Liver (tissue), 9 donors: ENCODE measurements around the gene ITGA8. TPM values are rescaled to one million over a fixed set of nuclear protein-coding genes. Genes with fewer than 3 reads are reported as not detected.

Source experiments
- DNase-seq: peaks from one replicate; pipeline ENCODE4 v3.0.0-alpha.2; 2017; ENCODE audit warnings: low spot score
- H3K27ac ChIP-seq, 2 donors: one replicate each; pipeline ENCODE4 v1.7.0; 2013; ENCODE audit warnings: inconsistent platforms in 2 of 2, low read length in 2 of 2, control low read depth in 1 of 2, low read depth in 1 of 2, mild to moderate bottlenecking in 1 of 2
- H3K27me3 ChIP-seq, 4 donors: one replicate each; pipeline versions ENCODE4 v1.6.1 to v1.7.0; 2013; ENCODE audit warnings: low read length in 3 of 4, inconsistent platforms in 1 of 4, mild to moderate bottlenecking in 1 of 4, moderate library complexity in 1 of 4; ENCODE audit not compliant: control insufficient read depth in 4 of 4, insufficient read depth in 4 of 4
- H3K36me3 ChIP-seq, 4 donors: one replicate each; pipeline versions ENCODE4 v1.6.1 to v1.7.0; 2013; ENCODE audit warnings: low read length in 3 of 4, mild to moderate bottlenecking in 3 of 4, low read depth in 1 of 4, moderate library complexity in 1 of 4; ENCODE audit not compliant: control insufficient read depth in 4 of 4, insufficient read depth in 3 of 4
- H3K4me1 ChIP-seq, 4 donors: one replicate each; pipeline versions ENCODE4 v1.6.1 to v1.7.0; 2013; ENCODE audit warnings: low read length in 3 of 4, mild to moderate bottlenecking in 3 of 4, moderate library complexity in 1 of 4; ENCODE audit not compliant: control insufficient read depth in 4 of 4, insufficient read depth in 4 of 4
- H3K4me3 ChIP-seq, 3 donors: one replicate each; pipeline versions ENCODE4 v1.6.1 to v1.7.0; 2013; ENCODE audit warnings: low read length in 3 of 3, control low read depth in 1 of 3, low read depth in 1 of 3, mild to moderate bottlenecking in 1 of 3
- H3K9ac ChIP-seq, 2 donors: one replicate each; pipeline ENCODE4 v1.7.0; 2013; ENCODE audit warnings: low read length in 2 of 2, mild to moderate bottlenecking in 2 of 2, moderate library complexity in 2 of 2, control low read depth in 1 of 2, low read depth in 1 of 2
- H3K9me3 ChIP-seq, 4 donors: one replicate each; pipeline versions ENCODE4 v1.6.1 to v1.7.0; 2013; ENCODE audit warnings: low read length in 3 of 4; ENCODE audit not compliant: control insufficient read depth in 4 of 4
- EGR1 ChIP-seq, 2 donors: IDR thresholded peaks; 2 replicates each; pipeline ENCODE4 v1.6.1; 2016 to 2018; ENCODE audit warnings: antibody characterized with exemption in 2 of 2, low read depth in 2 of 2
- FOXA1 ChIP-seq: IDR thresholded peaks from 2 replicates; pipeline ENCODE4 v1.6.1; 2016; ENCODE audit warnings: antibody characterized with exemption
- FOXA2 ChIP-seq: IDR thresholded peaks from 2 replicates; pipeline ENCODE4 v1.6.1; 2016; ENCODE audit warnings: antibody characterized with exemption
- GABPA ChIP-seq, 2 donors: IDR thresholded peaks in 1 of 2; conservative IDR thresholded peaks in 1 of 2; 2 replicates each; pipeline ENCODE4 v1.6.1; 2016; ENCODE audit warnings: antibody characterized with exemption in 2 of 2, mild to moderate bottlenecking in 1 of 2, moderate library complexity in 1 of 2
- HNF4A ChIP-seq, 2 donors: conservative IDR thresholded peaks; 2 replicates each; pipeline ENCODE4 v1.6.1; 2016; ENCODE audit warnings: antibody characterized with exemption in 2 of 2, mild to moderate bottlenecking in 2 of 2
- JUND ChIP-seq, 2 donors: IDR thresholded peaks; 2 replicates each; pipeline ENCODE4 v1.6.1; 2016; ENCODE audit warnings: antibody characterized with exemption in 2 of 2
- NR2F2 ChIP-seq: IDR thresholded peaks from 2 replicates; pipeline ENCODE4 v1.6.1; 2016; ENCODE audit warnings: antibody characterized with exemption
- RAD21 ChIP-seq, 2 donors: IDR thresholded peaks; 2 replicates each; pipeline ENCODE4 v1.6.1; 2016; ENCODE audit warnings: antibody characterized with exemption in 2 of 2, mild to moderate bottlenecking in 2 of 2
- RXRA ChIP-seq, 2 donors: IDR thresholded peaks; 2 replicates each; pipeline ENCODE4 v1.6.1; 2017 to 2018; ENCODE audit warnings: antibody characterized with exemption in 2 of 2, mild to moderate bottlenecking in 1 of 2
- TAF1 ChIP-seq: conservative IDR thresholded peaks from 2 replicates; pipeline ENCODE4 v1.6.1; 2016; ENCODE audit warnings: antibody characterized with exemption, mild to moderate bottlenecking
- YY1 ChIP-seq: IDR thresholded peaks from 2 replicates; pipeline ENCODE4 v1.6.1; 2016; ENCODE audit warnings: antibody characterized with exemption, mild to moderate bottlenecking
- WGBS: extraction: QIAGEN DNeasy Blood & Tissue Kit; methylation state at CpG from one replicate; pipeline ENCODE4 v1.1.7; 2013; 5-methylcytosine and 5-hydroxymethylcytosine counted together
- polyA plus RNA-seq, 2 donors: library from polyadenylated mRNA; stranded (reverse) in 1 of 2; unstranded in 1 of 2; fragments of 200-250 nt in 1 of 2; fragments of >200 nt in 1 of 2; fragmentation: Nextera tagmentation in 1 of 2; extraction: Ambion mirVana in 1 of 2; gene quantifications; one replicate each; pipeline versions ENCODE4 v1.2.1 to v1.2.3, GENCODE V29; 2013 to 2015
- total RNA-seq, 2 donors: library from RNA; depleted of rRNA; stranded (reverse); fragments of >200 nt; gene quantifications; one replicate each; pipeline ENCODE4 v1.2.3, GENCODE V29; 2014
- TF ChIP-seq, protein P1 (sequence below): fragments of 150-350 bp; IDR thresholded peaks from 2 replicates; pipeline ENCODE4 v1.5.1; 2017; ENCODE audit warnings: improper control_type of control experiment, low read depth, low read length; ENCODE audit not compliant: missing input control
- TF ChIP-seq, protein P2 (sequence below): IDR thresholded peaks from 2 replicates; pipeline ENCODE4 v1.6.1; 2016; ENCODE audit warnings: antibody characterized with exemption, mild to moderate bottlenecking
- TF ChIP-seq, protein P3 (sequence below): IDR thresholded peaks from 2 replicates; pipeline ENCODE4 v1.6.1; 2016; ENCODE audit warnings: antibody characterized with exemption
- TF ChIP-seq, protein P4 (sequence below): IDR thresholded peaks from 2 replicates; pipeline ENCODE4 v1.6.1; 2016; ENCODE audit warnings: antibody characterized with exemption
- donor health status: healthy.
- donor health status: healthy.
- donor health status: healthy.
- donor health status: healthy.
- donor health status: healthy.

Gene ITGA8
- total and polyA plus RNA-seq, 4 donors: 0.06 to 1.0 (median 0.60) TPM

DNA sequence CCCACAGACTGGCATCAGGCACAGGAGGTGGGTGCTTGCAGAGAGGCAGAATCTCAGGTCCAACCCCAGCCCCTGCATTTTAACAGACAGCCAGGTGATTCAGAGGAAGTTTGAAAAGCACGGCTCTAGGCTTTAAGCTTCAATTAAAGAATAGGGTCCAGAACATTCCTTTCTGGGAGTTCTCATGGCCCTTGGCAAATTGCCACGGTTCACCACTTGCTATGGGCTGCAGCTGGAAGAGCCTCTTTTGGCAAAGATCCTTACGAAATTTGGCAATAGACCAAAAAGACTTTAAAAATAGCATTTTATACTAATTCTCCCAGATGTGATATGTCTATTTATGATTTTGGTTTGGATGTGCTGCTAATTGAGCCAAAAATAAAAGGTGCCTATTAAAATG lies 148.1 kb downstream of the ITGA8 start:
- no peak overlapping the region for H3K4me3 ChIP-seq
- no peak for DNase-seq
- no peaks in the 10 kb centered on the region for H3K4me1 ChIP-seq
- H3K9ac ChIP-seq: no peak overlapping the region
- H3K27me3 ChIP-seq: no peaks in the 10 kb centered on the region
- H3K27ac ChIP-seq: no peak overlapping the region
- TF ChIP-seq FOXA2 (no peak), FOXA1 (no peak), GABPA (IDR thresholded peaks at IDR 0.05 in 1 of 2, conservative IDR thresholded peaks at IDR 0.05 in 1 of 2) (no peak), TAF1 (no peak), JUND (IDR thresholded peaks at IDR 0.05) (no peak), RAD21 (IDR thresholded peaks at IDR 0.05) (peak in 1 of 2 donors; percentile 10), EGR1 (IDR thresholded peaks at IDR 0.05; ENCODE audit: low read depth in 2 of 2) (no peak), RXRA (IDR thresholded peaks at IDR 0.05) (no peak), NR2F2 (peak; percentile 29), YY1 (no peak)
- TF ChIP-seq, protein P1, sequence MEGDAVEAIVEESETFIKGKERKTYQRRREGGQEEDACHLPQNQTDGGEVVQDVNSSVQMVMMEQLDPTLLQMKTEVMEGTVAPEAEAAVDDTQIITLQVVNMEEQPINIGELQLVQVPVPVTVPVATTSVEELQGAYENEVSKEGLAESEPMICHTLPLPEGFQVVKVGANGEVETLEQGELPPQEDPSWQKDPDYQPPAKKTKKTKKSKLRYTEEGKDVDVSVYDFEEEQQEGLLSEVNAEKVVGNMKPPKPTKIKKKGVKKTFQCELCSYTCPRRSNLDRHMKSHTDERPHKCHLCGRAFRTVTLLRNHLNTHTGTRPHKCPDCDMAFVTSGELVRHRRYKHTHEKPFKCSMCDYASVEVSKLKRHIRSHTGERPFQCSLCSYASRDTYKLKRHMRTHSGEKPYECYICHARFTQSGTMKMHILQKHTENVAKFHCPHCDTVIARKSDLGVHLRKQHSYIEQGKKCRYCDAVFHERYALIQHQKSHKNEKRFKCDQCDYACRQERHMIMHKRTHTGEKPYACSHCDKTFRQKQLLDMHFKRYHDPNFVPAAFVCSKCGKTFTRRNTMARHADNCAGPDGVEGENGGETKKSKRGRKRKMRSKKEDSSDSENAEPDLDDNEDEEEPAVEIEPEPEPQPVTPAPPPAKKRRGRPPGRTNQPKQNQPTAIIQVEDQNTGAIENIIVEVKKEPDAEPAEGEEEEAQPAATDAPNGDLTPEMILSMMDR: no peak
- TF ChIP-seq, protein P2, sequence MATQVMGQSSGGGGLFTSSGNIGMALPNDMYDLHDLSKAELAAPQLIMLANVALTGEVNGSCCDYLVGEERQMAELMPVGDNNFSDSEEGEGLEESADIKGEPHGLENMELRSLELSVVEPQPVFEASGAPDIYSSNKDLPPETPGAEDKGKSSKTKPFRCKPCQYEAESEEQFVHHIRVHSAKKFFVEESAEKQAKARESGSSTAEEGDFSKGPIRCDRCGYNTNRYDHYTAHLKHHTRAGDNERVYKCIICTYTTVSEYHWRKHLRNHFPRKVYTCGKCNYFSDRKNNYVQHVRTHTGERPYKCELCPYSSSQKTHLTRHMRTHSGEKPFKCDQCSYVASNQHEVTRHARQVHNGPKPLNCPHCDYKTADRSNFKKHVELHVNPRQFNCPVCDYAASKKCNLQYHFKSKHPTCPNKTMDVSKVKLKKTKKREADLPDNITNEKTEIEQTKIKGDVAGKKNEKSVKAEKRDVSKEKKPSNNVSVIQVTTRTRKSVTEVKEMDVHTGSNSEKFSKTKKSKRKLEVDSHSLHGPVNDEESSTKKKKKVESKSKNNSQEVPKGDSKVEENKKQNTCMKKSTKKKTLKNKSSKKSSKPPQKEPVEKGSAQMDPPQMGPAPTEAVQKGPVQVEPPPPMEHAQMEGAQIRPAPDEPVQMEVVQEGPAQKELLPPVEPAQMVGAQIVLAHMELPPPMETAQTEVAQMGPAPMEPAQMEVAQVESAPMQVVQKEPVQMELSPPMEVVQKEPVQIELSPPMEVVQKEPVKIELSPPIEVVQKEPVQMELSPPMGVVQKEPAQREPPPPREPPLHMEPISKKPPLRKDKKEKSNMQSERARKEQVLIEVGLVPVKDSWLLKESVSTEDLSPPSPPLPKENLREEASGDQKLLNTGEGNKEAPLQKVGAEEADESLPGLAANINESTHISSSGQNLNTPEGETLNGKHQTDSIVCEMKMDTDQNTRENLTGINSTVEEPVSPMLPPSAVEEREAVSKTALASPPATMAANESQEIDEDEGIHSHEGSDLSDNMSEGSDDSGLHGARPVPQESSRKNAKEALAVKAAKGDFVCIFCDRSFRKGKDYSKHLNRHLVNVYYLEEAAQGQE: no peak
- TF ChIP-seq, protein P3, sequence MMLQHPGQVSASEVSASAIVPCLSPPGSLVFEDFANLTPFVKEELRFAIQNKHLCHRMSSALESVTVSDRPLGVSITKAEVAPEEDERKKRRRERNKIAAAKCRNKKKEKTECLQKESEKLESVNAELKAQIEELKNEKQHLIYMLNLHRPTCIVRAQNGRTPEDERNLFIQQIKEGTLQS: no peak
- TF ChIP-seq, protein P4, sequence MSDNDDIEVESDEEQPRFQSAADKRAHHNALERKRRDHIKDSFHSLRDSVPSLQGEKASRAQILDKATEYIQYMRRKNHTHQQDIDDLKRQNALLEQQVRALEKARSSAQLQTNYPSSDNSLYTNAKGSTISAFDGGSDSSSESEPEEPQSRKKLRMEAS: no peak
- no peaks in the 10 kb centered on the region for H3K9me3 ChIP-seq
- WGBS: 29% methylated on average over 3 of the region's 3 CpGs
- H3K36me3 ChIP-seq: no peaks in the 10 kb centered on the region

DNA sequence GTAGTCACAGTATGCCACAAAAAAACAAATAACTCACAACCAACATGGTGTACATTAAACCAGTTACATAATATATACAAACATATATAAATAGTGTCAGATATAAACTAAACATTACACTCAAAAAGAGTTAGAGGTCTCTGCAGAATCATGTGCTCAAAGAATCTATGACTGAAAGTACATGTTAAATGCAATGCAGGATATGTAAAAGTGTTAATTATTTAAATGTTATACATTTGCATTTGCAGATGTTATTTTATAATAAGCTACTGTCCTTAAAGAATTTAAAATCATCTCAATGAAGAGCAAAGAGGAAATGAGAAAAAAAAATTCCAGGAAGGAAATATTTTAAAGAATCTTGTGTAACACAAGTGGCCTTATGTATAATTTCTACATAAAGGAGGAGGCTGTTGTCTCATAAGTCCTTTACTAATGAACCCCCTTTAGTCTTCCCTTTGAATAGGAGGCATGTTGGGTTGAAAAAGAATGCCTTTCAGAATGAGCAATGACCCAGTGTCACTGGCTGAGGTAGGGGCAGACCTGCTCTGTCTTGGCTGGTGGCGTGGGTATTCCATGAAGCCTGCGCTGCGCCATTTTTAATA lies 148.9 kb downstream of the ITGA8 start:
- no peak overlapping the region for H3K4me3 ChIP-seq
- no peak overlapping the region for H3K27ac ChIP-seq
- H3K4me1 ChIP-seq: no peaks in the 10 kb centered on the region
- no peak overlapping the region for H3K9ac ChIP-seq
- no peaks in the 10 kb centered on the region for H3K36me3 ChIP-seq
- no peaks in the 10 kb centered on the region for H3K27me3 ChIP-seq
- 95% methylated on average over 3 of the region's 3 CpGs for WGBS
- TF ChIP-seq FOXA2 (no peak), JUND (IDR thresholded peaks at IDR 0.05) (no peak), RXRA (IDR thresholded peaks at IDR 0.05) (no peak), FOXA1 (no peak), HNF4A (conservative IDR thresholded peaks at IDR 0.05) (no peak), TAF1 (no peak), NR2F2 (no peak)
- TF ChIP-seq, protein P3: no peak
- no peak for DNase-seq
- no peaks in the 10 kb centered on the region for H3K9me3 ChIP-seq
